K562 (cell line): ENCODE measurements around the gene PSMD4. TPM values are rescaled to one million over a fixed set of nuclear protein-coding genes. Genes with fewer than 3 reads are reported as not detected.
A peak's percentile ranks its signal among the peaks of the same experiment; 100 is the strongest.

Experiments used
- ATF1 ChIP-seq, 2 experiments: fragments of 450-650 bp in 1 of 2; IDR thresholded peaks; 2 replicates each; pipeline ENCODE4 v1.6.1; 2016; ENCODE audit warnings: missing compliant biosample characterization in 1 of 2, missing genetic modification characterization in 1 of 2
- CAMTA2 ChIP-seq: fragments of 250-450 bp; sonication (Bioruptor Pico); conservative IDR thresholded peaks from 2 replicates; pipeline ENCODE4 v1.5.1; 2022
- CHAMP1 ChIP-seq: fragments of 450-650 bp; IDR thresholded peaks from 2 replicates; pipeline ENCODE4 v1.6.1; 2016; ENCODE audit warnings: mild to moderate bottlenecking
- DPF2 ChIP-seq: fragments of 450-650 bp; IDR thresholded peaks from 2 replicates; pipeline ENCODE4 v1.6.1; 2016
- E2F6 ChIP-seq, 2 experiments: IDR thresholded peaks; 2 replicates each; pipeline ENCODE4 v1.6.1; 2011; ENCODE audit warnings: borderline replicate concordance in 1 of 2, control low read depth in 1 of 2, low read depth in 1 of 2, low read length in 1 of 2, mild to moderate bottlenecking in 1 of 2, mixed read lengths in 1 of 2, moderate library complexity in 1 of 2; ENCODE audit not compliant: insufficient read depth in 1 of 2, insufficient read length in 1 of 2, poor library complexity in 1 of 2, severe bottlenecking in 1 of 2; ENCODE audit errors: extremely low read depth in 1 of 2
- HEY1 ChIP-seq: fragments of 250-450 bp; sonication (Bioruptor Pico); IDR thresholded peaks from 2 replicates; pipeline ENCODE4 v1.5.0; 2020; ENCODE audit warnings: mild to moderate bottlenecking, moderate library complexity, borderline replicate concordance
- HOMEZ ChIP-seq: fragments of 250-450 bp; sonication (Bioruptor Pico); IDR thresholded peaks from 2 replicates; pipeline ENCODE4 v1.4.0; 2020; ENCODE audit warnings: mild to moderate bottlenecking, moderate library complexity
- NCOA2 ChIP-seq, 2 experiments: fragments of 450-650 bp; IDR thresholded peaks; 2 replicates each; pipeline ENCODE4 v1.6.1; 2018; ENCODE audit warnings: mild to moderate bottlenecking in 2 of 2, moderate library complexity in 1 of 2; ENCODE audit not compliant: partially characterized antibody in 2 of 2
- NFYB ChIP-seq: IDR thresholded peaks from 2 replicates; pipeline ENCODE4 v1.6.1; 2011; ENCODE audit warnings: mild to moderate bottlenecking, moderate library complexity; ENCODE audit not compliant: insufficient read length; ENCODE audit errors: extremely low read depth
- RNF2 ChIP-seq: sonication (generic); IDR thresholded peaks from 2 replicates; pipeline ENCODE4 v1.6.1; 2016
- SMAD2 ChIP-seq: fragments of 150-350 bp; IDR thresholded peaks from 2 replicates; pipeline ENCODE4 v1.6.1; 2014; ENCODE audit warnings: low read depth, mild to moderate bottlenecking, low read length
- SMAD3 ChIP-seq: fragments of 450-650 bp; formaldehyde crosslinking; conservative IDR thresholded peaks from 2 replicates; pipeline ENCODE4 v1.4.0; 2020; ENCODE audit warnings: mild to moderate bottlenecking
- ZHX1 ChIP-seq: fragments of 150-350 bp; conservative IDR thresholded peaks from 2 replicates; pipeline ENCODE4 v1.6.1; 2014; ENCODE audit warnings: low read length
- ZNF146 ChIP-seq: IDR thresholded peaks from one replicate; pipeline ENCODE4 v1.6.1; 2018; ENCODE audit warnings: missing compliant biosample characterization; ENCODE audit not compliant: unreplicated experiment
- ZNF24 ChIP-seq: fragments of 450-650 bp; IDR thresholded peaks from 2 replicates; pipeline ENCODE4 v1.6.1; 2016
- ZNF280A ChIP-seq: fragments of 450-650 bp; IDR thresholded peaks from 2 replicates; pipeline ENCODE4 v1.6.1; 2018; ENCODE audit warnings: mild to moderate bottlenecking, low read depth; ENCODE audit not compliant: partially characterized antibody
- ZNF445 ChIP-seq: fragments of 250-450 bp; sonication (Bioruptor Pico); IDR thresholded peaks from 2 replicates; pipeline ENCODE4 v1.4.0; 2020; ENCODE audit warnings: low read depth, mild to moderate bottlenecking, moderate library complexity
- polyA plus RNA-seq, 8 experiments: library from polyadenylated mRNA; depleted of rRNA in 4 of 8; stranded (reverse) in 5 of 8; unstranded in 3 of 8; fragments of >200 nt; fragmentation: Nextera tagmentation in 2 of 8; fragmentation: Illumina TruSeq in 1 of 8; extraction: Ambion mirVana in 2 of 8; extraction: Trizol in 1 of 8; gene quantifications; 2 replicates each; pipeline versions ENCODE4 v1.2.1 to v1.2.3, GENCODE V29; 2011 to 2014; ENCODE audit warnings: inconsistent platforms in 1 of 8, missing spikeins in 1 of 8
- total RNA-seq, 7 experiments: library from RNA; depleted of rRNA in 6 of 7; stranded (reverse); fragments of >200 nt in 6 of 7; fragmentation: Illumina TruSeq in 2 of 7; extraction: Trizol in 2 of 7; gene quantifications; 2 replicates each; pipeline versions ENCODE4 v1.2.1 to v1.2.3, GENCODE V29; 2011 to 2021; ENCODE audit warnings: low replicate concordance in 1 of 7

Gene PSMD4
- total and polyA plus RNA-seq, 9 of the 15 experiments (the other 6 are each of a cell fraction or from before 2014, with no cell fraction given): 194 to 353 (median 295) TPM

GRCh38 chr1:151281969-151282882 lies 27.7 kb downstream of the PSMD4 start, which contains the start of gene ZNF687 (continued):
- no peak for TF ChIP-seq HOMEZ (CRISPR knock-in tag)
- TF ChIP-seq NCOA2 (IDR thresholded peaks at IDR 0.05; ENCODE audit: partially characterized antibody in 2 of 2): no peak
- no peak for TF ChIP-seq SMAD3 (CRISPR knock-in tag)
- no peak for TF ChIP-seq ZNF445 (CRISPR knock-in tag)
- no peak; the same call in 1 of the 2 replicates for TF ChIP-seq DPF2
- TF ChIP-seq ZNF280A: no peak
- TF ChIP-seq NFYB: peak; percentile 88
- TF ChIP-seq ZHX1: no peak
- no peak for TF ChIP-seq ZNF24
- peak; percentile 63 for TF ChIP-seq RNF2
- TF ChIP-seq CAMTA2 (CRISPR knock-in tag): no peak
- no peak for TF ChIP-seq ZNF146 (CRISPR knock-in tag)
- TF ChIP-seq SMAD2: no peak
- TF ChIP-seq E2F6 (IDR thresholded peaks at IDR 0.05; ENCODE audit: borderline replicate concordance in 1 of 2, extremely low read depth in 1 of 2, insufficient read depth in 1 of 2, insufficient read length in 1 of 2, low read depth in 1 of 2, low read length in 1 of 2, poor library complexity in 1 of 2, severe bottlenecking in 1 of 2): peak in 1 of 2 experiments; percentile 24
- peak; percentile 39; the same call in 1 of the 2 replicates for TF ChIP-seq ATF1 (CRISPR knock-in tag; IDR thresholded peaks at IDR 0.05)
- peak; percentile 50; the same call in 1 of the 2 replicates for TF ChIP-seq ATF1 (tag; IDR thresholded peaks at IDR 0.05)
- no peak for TF ChIP-seq HEY1 (CRISPR knock-in tag)
- TF ChIP-seq CHAMP1: no peak
